ENCODE data around the gene NLGN1.

NLGN1 gene

DNA sequence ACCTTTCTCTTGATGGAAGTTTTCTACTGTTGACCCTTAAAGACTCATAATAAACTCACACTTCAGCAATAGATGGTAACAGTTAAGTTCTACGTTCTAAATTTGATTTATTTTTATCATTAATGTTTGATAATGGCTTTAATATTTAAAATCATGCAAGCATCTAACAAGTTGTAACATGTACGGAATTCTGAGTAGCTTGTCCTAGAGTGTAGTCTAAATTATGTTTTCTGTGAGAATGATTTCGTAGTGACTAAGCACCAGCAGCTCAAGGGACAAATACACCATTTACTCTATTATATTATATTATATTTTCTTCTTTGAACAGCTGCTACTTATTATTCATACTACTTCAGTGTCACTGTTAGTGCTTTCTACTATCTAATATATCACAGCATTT, 345.6 kb downstream of the NLGN1 start (continued):
- TF ChIP-seq TSHZ2 (CRISPR knock-in tag; IDR thresholded peaks at IDR 0.05) (no peak), ISL1 (CRISPR knock-in tag; IDR thresholded peaks at IDR 0.05) (no peak), CSDC2 (CRISPR knock-in tag; IDR thresholded peaks at IDR 0.05) (no peak), PPARA (CRISPR knock-in tag; IDR thresholded peaks at IDR 0.05; ENCODE audit: borderline replicate concordance) (no peak)

- ATAC-seq, result peak; percentile 62
- TF ChIP-seq SNAI2 (CRISPR knock-in tag; IDR thresholded peaks at IDR 0.05), result no peak
- TF ChIP-seq, protein P1, sequence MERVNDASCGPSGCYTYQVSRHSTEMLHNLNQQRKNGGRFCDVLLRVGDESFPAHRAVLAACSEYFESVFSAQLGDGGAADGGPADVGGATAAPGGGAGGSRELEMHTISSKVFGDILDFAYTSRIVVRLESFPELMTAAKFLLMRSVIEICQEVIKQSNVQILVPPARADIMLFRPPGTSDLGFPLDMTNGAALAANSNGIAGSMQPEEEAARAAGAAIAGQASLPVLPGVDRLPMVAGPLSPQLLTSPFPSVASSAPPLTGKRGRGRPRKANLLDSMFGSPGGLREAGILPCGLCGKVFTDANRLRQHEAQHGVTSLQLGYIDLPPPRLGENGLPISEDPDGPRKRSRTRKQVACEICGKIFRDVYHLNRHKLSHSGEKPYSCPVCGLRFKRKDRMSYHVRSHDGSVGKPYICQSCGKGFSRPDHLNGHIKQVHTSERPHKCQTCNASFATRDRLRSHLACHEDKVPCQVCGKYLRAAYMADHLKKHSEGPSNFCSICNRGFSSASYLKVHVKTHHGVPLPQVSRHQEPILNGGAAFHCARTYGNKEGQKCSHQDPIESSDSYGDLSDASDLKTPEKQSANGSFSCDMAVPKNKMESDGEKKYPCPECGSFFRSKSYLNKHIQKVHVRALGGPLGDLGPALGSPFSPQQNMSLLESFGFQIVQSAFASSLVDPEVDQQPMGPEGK (CRISPR knock-in tag; IDR thresholded peaks at IDR 0.05; ENCODE audit: borderline replicate concordance), result no peak
- TF ChIP-seq ZNF565 (CRISPR knock-in tag; conservative IDR thresholded peaks at IDR 0.05; ENCODE audit: low read depth), result no peak
- TF ChIP-seq ZC3H10 (CRISPR knock-in tag; IDR thresholded peaks at IDR 0.05), result no peak
- no peak for TF ChIP-seq TSHZ2 (CRISPR knock-in tag; IDR thresholded peaks at IDR 0.05)
- no peak for TF ChIP-seq OSR1 (CRISPR knock-in tag; IDR thresholded peaks at IDR 0.05)
- no peak for TF ChIP-seq CREB5 (CRISPR knock-in tag; IDR thresholded peaks at IDR 0.05; ENCODE audit: low read depth)
These were observed 346.0 kb downstream of the NLGN1 start for GRCh38 chr3:173743516-173743915.

DNA sequence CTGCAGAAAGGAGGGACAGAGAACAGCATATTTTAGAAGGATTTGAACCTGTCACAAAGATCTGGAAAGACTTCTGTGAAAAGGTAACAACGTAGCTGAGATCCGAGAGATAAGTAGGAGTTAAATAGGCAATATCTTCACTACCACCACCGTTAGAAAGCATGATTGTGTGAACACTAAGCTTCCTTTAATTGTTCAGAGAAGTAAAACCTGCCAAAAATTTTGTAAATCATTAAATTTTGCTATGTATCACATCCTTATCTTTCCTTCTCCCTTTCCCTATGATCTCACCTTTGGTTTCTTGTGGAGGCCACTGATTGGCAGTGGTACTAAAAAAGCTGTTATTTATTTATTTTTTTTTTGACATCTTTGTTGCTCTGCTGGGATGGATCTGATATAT, 346.9 kb downstream of the NLGN1 start:
- TF ChIP-seq TSHZ2 (CRISPR knock-in tag; IDR thresholded peaks at IDR 0.05), result no peak
- no peak for TF ChIP-seq ARNTL (CRISPR knock-in tag; IDR thresholded peaks at IDR 0.05; ENCODE audit: borderline replicate concordance, low read depth)
- no peak for TF ChIP-seq TCF4 (CRISPR knock-in tag; IDR thresholded peaks at IDR 0.05; ENCODE audit: borderline replicate concordance)
- no peak for ATAC-seq

DNA sequence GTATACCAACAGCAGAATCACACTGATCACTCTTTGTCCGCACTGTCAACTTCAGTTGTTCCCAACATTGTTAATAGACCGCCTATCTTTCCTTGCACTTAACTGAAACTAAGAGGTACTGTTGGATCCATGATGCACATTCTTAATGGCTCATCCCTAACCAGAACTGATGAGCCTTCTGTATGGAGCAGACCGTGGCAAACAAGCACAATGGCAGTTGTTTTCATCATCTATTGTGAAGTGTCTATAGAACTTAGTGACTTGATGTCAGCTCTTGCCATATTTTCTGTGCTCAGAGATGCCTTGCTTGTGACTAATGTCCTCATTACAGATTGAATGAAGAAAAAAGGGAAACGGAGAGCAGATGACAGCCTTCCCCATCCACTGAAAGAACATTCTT, 347.4 kb downstream of the NLGN1 start:
- no peak for ATAC-seq
- TF ChIP-seq ZNF70 (CRISPR knock-in tag; IDR thresholded peaks at IDR 0.05), result no peak

Data from SK-N-SH treated with all-trans-retinoic acid at 6 μM for 48 hours (cell line).